ENCODE results near the gene IL1RAPL2. TPM values are rescaled to one million over a fixed set of nuclear protein-coding genes. Genes with fewer than 3 reads are reported as not detected.

IL1RAPL2 gene
- total and polyA plus RNA-seq, 2 donors (not counting 3 experiments of a cell fraction or from before 2014, with no cell fraction given), result not detected

DNA sequence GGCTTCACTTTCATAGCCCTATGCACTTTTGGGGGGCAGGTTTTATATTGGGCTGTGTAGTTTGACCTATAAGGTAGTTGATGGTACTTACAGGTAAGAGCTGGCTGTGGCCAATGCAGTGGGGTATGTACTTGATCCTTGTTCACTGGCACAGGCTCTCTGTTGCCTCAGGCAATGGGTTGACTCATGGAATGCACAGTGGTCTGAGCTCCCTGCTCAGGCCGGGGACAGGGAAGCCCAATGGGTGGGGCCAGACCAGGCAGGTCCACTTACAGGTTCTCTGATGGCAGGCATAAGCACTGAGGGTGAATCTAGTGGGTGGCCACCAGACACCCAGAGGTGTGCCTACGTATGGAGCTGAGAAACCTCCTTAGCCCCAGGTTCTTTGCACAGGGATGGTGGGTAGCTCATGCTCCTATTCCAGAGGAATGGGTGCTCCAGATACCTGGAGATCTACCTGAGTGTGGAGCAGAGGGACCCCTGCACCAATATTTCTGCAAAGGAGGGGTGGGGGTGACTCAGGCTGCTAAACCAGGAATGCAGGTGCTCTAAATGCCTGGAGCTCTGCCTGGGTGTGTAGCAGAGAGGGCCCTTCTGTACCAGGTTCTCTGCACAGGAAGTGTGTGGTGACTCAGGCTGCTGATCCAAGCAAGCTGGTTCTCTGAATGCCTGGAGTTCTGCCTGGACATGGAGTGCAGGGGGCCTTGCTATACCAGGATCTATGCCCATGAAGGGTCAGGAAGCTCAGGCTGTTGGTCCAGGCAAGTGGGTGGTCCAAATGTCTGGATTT, 52.3 kb downstream of the IL1RAPL2 start:
- no TSS peak for BruUV-seq (replicated peaks)
- ChIA-PET CTCF (no interaction called here), POLR2A (no interaction called here)
- Histone ChIP-seq H3K27ac (ENCODE audit: insufficient read depth, low read depth, low read length) (no peak overlapping the region), H3K9me3 (replicated peaks; ENCODE audit: control insufficient read depth, insufficient read depth, low read length) (no peaks in the 10 kb centered on the region), H3K79me2 (ENCODE audit: control insufficient read depth, insufficient read depth, low read length) (no peaks in the 10 kb centered on the region), H4K20me1 (replicated peaks; ENCODE audit: control insufficient read depth, extremely low read depth, insufficient read depth, low read length) (no peaks in the 10 kb centered on the region), H3K4me1 (ENCODE audit: control insufficient read depth, extremely low read depth, insufficient read depth, low read length) (no peaks in the 10 kb centered on the region), H3K27me3 (ENCODE audit: control insufficient read depth in 2 of 2, insufficient read depth in 2 of 2, low read length in 2 of 2) (no peaks in the 10 kb centered on the region), H2AFZ (ENCODE audit: low read depth, low read length) (no peak overlapping the region), H3K4me2 (ENCODE audit: insufficient read depth, low read length) (no peak overlapping the region), H3K9ac (replicated peaks; ENCODE audit: extremely low read depth, insufficient read depth, low read length) (no peak overlapping the region), H3K36me3 (ENCODE audit: control insufficient read depth in 2 of 2, extremely low read depth in 1 of 2, insufficient read depth in 2 of 2, low read length in 2 of 2) (no peaks in the 10 kb centered on the region), H3K4me3 (replicated peaks in 1 of 3; ENCODE audit: insufficient read depth in 1 of 3, low read depth in 1 of 3, low read length in 3 of 3) (no peak overlapping the region), H3K9me1 (replicated peaks; ENCODE audit: control insufficient read depth, extremely low read depth, insufficient read depth, low read length) (no peaks in the 10 kb centered on the region)
- intact Hi-C loops (cut with micrococcal nuclease) (no loop called here), dilution Hi-C loops (cut with MboI; ENCODE audit: extremely low pct_ligation_motif_present, low sequenced_read_pairs) (no loop called here)
- DNase-seq (ENCODE audit: low read depth, low spot score) (no peak), FAIRE-seq (no peak)
- no peak for TF ChIP-seq GATA2 (IDR thresholded peaks at IDR 0.05; ENCODE audit: insufficient read depth, insufficient read length, low read depth, low read length)
- TF ChIP-seq POLR2A (IDR thresholded peaks at IDR 0.05; ENCODE audit: low read depth, low read length), result no peak
- TF ChIP-seq, protein P1, sequence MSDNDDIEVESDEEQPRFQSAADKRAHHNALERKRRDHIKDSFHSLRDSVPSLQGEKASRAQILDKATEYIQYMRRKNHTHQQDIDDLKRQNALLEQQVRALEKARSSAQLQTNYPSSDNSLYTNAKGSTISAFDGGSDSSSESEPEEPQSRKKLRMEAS (IDR thresholded peaks at IDR 0.05; ENCODE audit: insufficient read depth, insufficient read length), result no peak
- TF ChIP-seq, protein P2, sequence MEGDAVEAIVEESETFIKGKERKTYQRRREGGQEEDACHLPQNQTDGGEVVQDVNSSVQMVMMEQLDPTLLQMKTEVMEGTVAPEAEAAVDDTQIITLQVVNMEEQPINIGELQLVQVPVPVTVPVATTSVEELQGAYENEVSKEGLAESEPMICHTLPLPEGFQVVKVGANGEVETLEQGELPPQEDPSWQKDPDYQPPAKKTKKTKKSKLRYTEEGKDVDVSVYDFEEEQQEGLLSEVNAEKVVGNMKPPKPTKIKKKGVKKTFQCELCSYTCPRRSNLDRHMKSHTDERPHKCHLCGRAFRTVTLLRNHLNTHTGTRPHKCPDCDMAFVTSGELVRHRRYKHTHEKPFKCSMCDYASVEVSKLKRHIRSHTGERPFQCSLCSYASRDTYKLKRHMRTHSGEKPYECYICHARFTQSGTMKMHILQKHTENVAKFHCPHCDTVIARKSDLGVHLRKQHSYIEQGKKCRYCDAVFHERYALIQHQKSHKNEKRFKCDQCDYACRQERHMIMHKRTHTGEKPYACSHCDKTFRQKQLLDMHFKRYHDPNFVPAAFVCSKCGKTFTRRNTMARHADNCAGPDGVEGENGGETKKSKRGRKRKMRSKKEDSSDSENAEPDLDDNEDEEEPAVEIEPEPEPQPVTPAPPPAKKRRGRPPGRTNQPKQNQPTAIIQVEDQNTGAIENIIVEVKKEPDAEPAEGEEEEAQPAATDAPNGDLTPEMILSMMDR (IDR thresholded peaks at IDR 0.05; ENCODE audit: extremely low read depth in 1 of 2, insufficient read depth in 1 of 2, low read depth in 1 of 2, low read length in 2 of 2), result no peak
- TF ChIP-seq POLR2AphosphoS5 (IDR thresholded peaks at IDR 0.05; ENCODE audit: insufficient read depth, low read depth, low read length), result no peak
